Left ventricle myocardium inferior (tissue), 1 donor: ENCODE data around the gene DHRS7B. TPM values are rescaled to one million over a fixed set of nuclear protein-coding genes. Genes with fewer than 3 reads are reported as not detected.

Source experiments
- DNase-seq: peaks from one replicate; pipeline ENCODE4 v3.0.0-alpha.2; 2020
- H3K27ac ChIP-seq: fragments of 200-600 bp; replicated peaks from 2 replicates; pipeline ENCODE4 v1.8.0; 2021
- H3K27me3 ChIP-seq: fragments of 200-600 bp; 2 replicates; pipeline ENCODE4 v1.8.0; 2021; ENCODE audit warnings: low read depth
- H3K36me3 ChIP-seq: fragments of 200-600 bp; 2 replicates; pipeline ENCODE4 v1.8.0; 2021
- H3K4me1 ChIP-seq: fragments of 200-600 bp; 2 replicates; pipeline ENCODE4 v1.8.0; 2021
- H3K4me3 ChIP-seq: fragments of 200-600 bp; 2 replicates; pipeline ENCODE4 v1.8.0; 2021; ENCODE audit warnings: mild to moderate bottlenecking, moderate library complexity
- H3K9me3 ChIP-seq: fragments of 200-600 bp; replicated peaks from 2 replicates; pipeline ENCODE4 v1.8.0; 2021
- CTCF ChIP-seq: fragments of 200-600 bp; IDR thresholded peaks from 2 replicates; pipeline ENCODE4 v1.8.0; 2021; ENCODE audit warnings: antibody characterized with exemption, mild to moderate bottlenecking, borderline replicate concordance
- intact Hi-C: fragments of 100-400 bp; cut with micrococcal nuclease; formaldehyde crosslinking; loops from one replicate; pipeline ENCODE4 v1.11.0; 2022
- total RNA-seq: library from RNA; stranded (reverse); fragmentation: NEBNext Ultra II Directional; extraction: Animal tissue kit (Norgen Biotek cat#: 25700); gene quantifications from one replicate; pipeline ENCODE4 v1.2.1, GENCODE V29; 2021
- donor health status: DM: no; HTN: yes; CAD: no; lungs with severe emphysema.

Gene DHRS7B
- total RNA-seq, 1 donor from 2014 or later: 33.4 TPM

GRCh38 chr17:21152731-21153130 is 26.0 kb downstream of the DHRS7B start:
- H3K4me3 ChIP-seq: no peak overlapping the region
- DNase-seq: no peak
- intact Hi-C loops: no loop called here
- peaks cover under 1% of the 10 kb centered on the region for H3K36me3 ChIP-seq
- H3K27me3 ChIP-seq: no peaks in the 10 kb centered on the region
- H3K4me1 ChIP-seq: no peaks in the 10 kb centered on the region
- H3K9me3 ChIP-seq: peaks cover 25% of the 10 kb centered on the region
- no peak overlapping the region for H3K27ac ChIP-seq
- TF ChIP-seq CTCF: no peak

GRCh38 chr17:21157586-21158370 is 31.0 kb downstream of the DHRS7B start:
- H3K9me3 ChIP-seq: peaks cover 14% of the 10 kb centered on the region
- TF ChIP-seq CTCF: no peak
- no peak overlapping the region for H3K4me3 ChIP-seq
- no peaks in the 10 kb centered on the region for H3K27me3 ChIP-seq
- no peak for DNase-seq
- H3K36me3 ChIP-seq: no peaks in the 10 kb centered on the region
- intact Hi-C loops: no loop called here
- H3K4me1 ChIP-seq: peaks cover 22% of the 10 kb centered on the region
- no peak overlapping the region for H3K27ac ChIP-seq

DNA sequence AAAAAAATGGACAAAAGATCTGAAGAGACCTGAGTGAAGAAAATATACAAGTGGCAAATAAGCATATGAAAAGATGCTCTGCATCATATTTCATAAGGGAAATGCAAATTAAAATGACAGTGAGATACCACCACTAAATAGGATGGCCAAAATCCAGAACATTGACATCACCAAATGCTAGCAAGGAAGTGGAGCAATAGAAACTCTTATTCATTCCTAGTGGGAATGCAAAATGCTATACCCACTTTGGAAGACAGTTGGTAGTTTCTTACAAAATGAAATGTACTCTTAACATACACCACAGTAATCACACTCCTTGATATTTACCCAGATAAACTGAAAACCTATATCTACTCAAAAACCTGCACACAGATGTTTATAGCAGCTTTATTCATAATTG is 33.6 kb downstream of the DHRS7B start:
- no peak for TF ChIP-seq CTCF
- no peaks in the 10 kb centered on the region for H3K27me3 ChIP-seq
- DNase-seq: no peak
- H3K36me3 ChIP-seq: no peaks in the 10 kb centered on the region
- H3K4me1 ChIP-seq: peaks cover 30% of the 10 kb centered on the region
- H3K9me3 ChIP-seq: peaks cover 5% of the 10 kb centered on the region
- intact Hi-C loops: no loop called here
- no peak overlapping the region for H3K27ac ChIP-seq
- H3K4me3 ChIP-seq: no peak overlapping the region

DNA sequence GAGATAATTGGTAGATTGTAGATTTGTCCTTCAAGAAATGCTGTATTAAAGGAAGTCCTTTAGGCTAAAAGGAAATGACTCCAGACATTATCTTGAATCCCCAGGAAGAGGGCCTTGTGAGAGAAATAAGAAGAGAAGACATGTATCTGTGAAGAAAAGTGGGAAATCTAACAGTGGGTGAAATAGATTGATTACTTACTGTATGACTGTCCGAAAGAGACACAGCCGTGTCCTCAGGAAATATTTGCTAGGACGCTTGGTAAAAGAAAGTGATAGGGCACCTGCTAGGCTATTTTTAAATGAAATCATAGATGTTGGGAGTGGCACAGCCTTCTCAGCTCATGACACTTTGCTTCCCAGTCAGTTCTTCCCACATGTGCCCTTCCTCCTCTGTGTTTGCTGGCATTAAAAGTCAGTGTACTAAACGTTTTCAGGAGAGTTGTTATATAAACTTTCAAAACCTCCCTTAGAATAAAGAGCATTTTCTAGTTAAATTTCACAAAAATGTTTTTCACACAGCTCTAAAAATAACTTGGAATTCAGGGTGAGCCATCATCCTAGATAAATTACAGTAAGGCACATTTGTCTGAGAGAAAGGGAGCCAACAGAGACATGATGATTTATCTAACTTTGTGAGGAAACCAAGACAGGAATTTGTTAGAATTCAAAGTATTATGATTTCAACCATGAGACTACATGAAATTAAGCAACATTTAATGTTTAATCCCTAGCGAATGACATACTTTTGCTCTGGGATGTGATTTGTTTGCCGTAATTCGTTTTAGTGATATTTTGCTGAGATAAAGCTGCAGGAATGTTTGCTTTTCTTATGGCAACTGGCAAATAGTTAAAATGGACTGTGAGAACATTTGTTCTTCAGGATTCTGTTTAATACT is 35.0 kb downstream of the DHRS7B start:
- Histone ChIP-seq H3K27me3 (no peaks in the 10 kb centered on the region), H3K36me3 (no peaks in the 10 kb centered on the region), H3K27ac (peak overlapping the region; percentile 70), H3K9me3 (no peaks in the 10 kb centered on the region), H3K4me3 (no peak overlapping the region), H3K4me1 (peaks cover 43% of the 10 kb centered on the region)
- TF ChIP-seq CTCF: no peak
- intact Hi-C loops: no loop called here
- DNase-seq: no peak

- no peak for TF ChIP-seq CTCF
- no peak for DNase-seq
- Histone ChIP-seq H3K27me3 (no peaks in the 10 kb centered on the region), H3K9me3 (no peaks in the 10 kb centered on the region), H3K4me3 (no peak overlapping the region), H3K27ac (peak overlapping the region; percentile 70), H3K36me3 (no peaks in the 10 kb centered on the region), H3K4me1 (peaks cover 50% of the 10 kb centered on the region)
- intact Hi-C loops: no loop called here
These were observed 35.6 kb downstream of the DHRS7B start for GRCh38 chr17:21162394-21162775.
